GM12892 (cell line): ENCODE results near the gene ROPN1B.

Experiments used
- POLR2A ChIP-seq: IDR thresholded peaks from 2 replicates; pipeline ENCODE4 v1.6.1; 2011; ENCODE audit warnings: low read depth, low read length, control low read depth
- POLR2AphosphoS5 ChIP-seq: IDR thresholded peaks from 2 replicates; pipeline ENCODE4 v1.6.1; 2011; ENCODE audit warnings: low read depth, low read length, control low read depth
- TAF1 ChIP-seq: IDR thresholded peaks from 2 replicates; pipeline ENCODE4 v1.6.1; 2011; ENCODE audit warnings: low read depth, mild to moderate bottlenecking, control low read depth, low read length, borderline replicate concordance

DNA sequence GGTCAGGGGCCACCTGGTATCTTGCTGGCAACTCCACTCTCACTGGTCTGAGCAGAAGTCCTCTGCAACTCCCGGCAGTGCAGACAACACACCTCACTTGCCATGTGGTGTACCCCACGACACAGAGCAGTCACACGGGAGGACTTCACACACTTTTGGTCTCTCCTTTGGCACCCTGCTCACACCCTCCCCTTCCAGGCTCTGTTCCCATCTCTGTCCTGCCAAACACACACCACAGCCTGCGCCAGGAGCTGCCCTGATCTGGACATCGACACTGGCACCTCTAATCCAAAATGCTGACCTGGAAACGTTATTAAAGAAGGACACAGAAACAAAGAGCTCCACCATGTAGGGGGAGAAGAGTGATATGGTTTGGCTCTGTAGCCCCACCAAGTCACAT is 57.8 kb downstream of the ROPN1B start:
- TF ChIP-seq POLR2A = no peak
- TF ChIP-seq POLR2AphosphoS5 = no peak
- TF ChIP-seq TAF1 = no peak
